Vagina (tissue), 2 donors: ENCODE data around the gene INTS1. TPM values are rescaled to one million over a fixed set of nuclear protein-coding genes. Genes with fewer than 3 reads are reported as not detected.
A peak's percentile ranks its signal among the peaks of the same experiment; 100 is the strongest.
"Not testable (repeated sequence)": the region's sequence is repeated elsewhere in the genome, so short reads cannot be mapped to it uniquely, and the experiment has no call there.

Source experiments
- DNase-seq, 2 donors: peaks; one replicate each; pipeline ENCODE4 v3.0.0-alpha.2; 2017; ENCODE audit errors: extremely low spot score in 2 of 2
- H3K27ac ChIP-seq: fragments of 200-600 bp; sonication (generic); one replicate; pipeline ENCODE4 v1.5.1; 2019
- H3K27me3 ChIP-seq: fragments of 200-600 bp; sonication (generic); one replicate; pipeline ENCODE4 v1.5.1; 2019
- H3K36me3 ChIP-seq, 2 donors: fragments of 200-600 bp; sonication (generic); one replicate each; pipeline ENCODE4 v1.5.1; 2017 to 2019
- H3K4me1 ChIP-seq: fragments of 200-600 bp; sonication (generic); one replicate; pipeline ENCODE4 v1.5.1; 2019
- H3K4me3 ChIP-seq, 2 donors: fragments of 200-600 bp; sonication (generic); 1 replicate in 1 of 2; 2 replicates in 1 of 2; pipeline ENCODE4 v1.5.1; 2016 to 2019
- H3K9me3 ChIP-seq: fragments of 200-600 bp; sonication (generic); one replicate; pipeline ENCODE4 v1.5.1; 2019
- POLR2A ChIP-seq, 2 donors: fragments of 450-650 bp; IDR thresholded peaks; one replicate each; pipeline ENCODE4 v1.6.1; 2017; ENCODE audit warnings: antibody characterized with exemption in 2 of 2, mild to moderate bottlenecking in 2 of 2, moderate library complexity in 2 of 2
- POLR2AphosphoS5 ChIP-seq, 2 donors: sonication (generic); formaldehyde crosslinking; IDR thresholded peaks; one replicate each; pipeline ENCODE4 v1.9.0; 2017; ENCODE audit warnings: antibody characterized with exemption in 2 of 2, mild to moderate bottlenecking in 2 of 2, low read depth in 1 of 2; ENCODE audit not compliant: insufficient read depth in 1 of 2
- intact Hi-C: fragments of 100-400 bp; cut with DNase I; formaldehyde crosslinking; loops from one replicate; pipeline ENCODE4 v1.15.1; 2023
- total RNA-seq: library from RNA; depleted of rRNA; stranded (reverse); fragments of >200 nt; gene quantifications from one replicate; pipeline ENCODE4 v1.2.3, GENCODE V29; 2016
- TF ChIP-seq, protein P1 (sequence below), 3 experiments: fragments of 450-650 bp in 2 of 3; fragments of 200-600 bp in 1 of 3; sonication (generic) in 1 of 3; IDR thresholded peaks; one replicate each; pipeline ENCODE4 v1.5.1; 2017 to 2019; ENCODE audit warnings: antibody characterized with exemption in 3 of 3, mild to moderate bottlenecking in 2 of 3, moderate library complexity in 2 of 3

The INTS1 gene
- total RNA-seq, 1 donor from 2014 or later: 67.3 TPM

DNA sequence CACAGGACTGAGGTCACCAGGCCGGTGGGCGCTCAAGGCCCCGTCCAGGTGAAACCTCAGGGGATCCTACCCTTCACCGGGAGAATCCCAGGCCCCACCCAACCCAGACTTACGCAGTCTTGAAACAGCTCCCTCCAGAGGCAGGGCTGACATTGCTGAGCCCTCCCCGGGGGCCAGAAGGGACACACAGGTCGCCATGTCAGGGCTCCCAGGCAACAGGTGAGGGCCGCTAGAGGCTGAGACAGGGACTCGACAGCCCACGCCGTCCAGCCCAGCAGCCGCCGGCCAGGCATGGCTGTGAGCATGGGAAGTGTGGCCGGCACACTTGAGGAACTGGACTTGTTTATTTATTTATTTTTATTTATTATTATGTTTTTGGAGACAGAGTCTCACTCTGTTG is 55.2 kb downstream of the INTS1 start:
- no peaks in the 10 kb centered on the region for H3K27me3 ChIP-seq
- TF ChIP-seq POLR2AphosphoS5 (IDR thresholded peaks at IDR 0.05; ENCODE audit: insufficient read depth in 1 of 2, low read depth in 1 of 2): no peak
- TF ChIP-seq POLR2A (IDR thresholded peaks at IDR 0.05): no peak
- no peak for DNase-seq
- intact Hi-C loops: no loop called here
- H3K36me3 ChIP-seq: no peaks in the 10 kb centered on the region
- no peaks in the 10 kb centered on the region for H3K9me3 ChIP-seq
- peak overlapping the region; percentile 74 for H3K27ac ChIP-seq
- H3K4me3 ChIP-seq: no peak overlapping the region
- H3K4me1 ChIP-seq: peaks cover 68% of the 10 kb centered on the region

DNA sequence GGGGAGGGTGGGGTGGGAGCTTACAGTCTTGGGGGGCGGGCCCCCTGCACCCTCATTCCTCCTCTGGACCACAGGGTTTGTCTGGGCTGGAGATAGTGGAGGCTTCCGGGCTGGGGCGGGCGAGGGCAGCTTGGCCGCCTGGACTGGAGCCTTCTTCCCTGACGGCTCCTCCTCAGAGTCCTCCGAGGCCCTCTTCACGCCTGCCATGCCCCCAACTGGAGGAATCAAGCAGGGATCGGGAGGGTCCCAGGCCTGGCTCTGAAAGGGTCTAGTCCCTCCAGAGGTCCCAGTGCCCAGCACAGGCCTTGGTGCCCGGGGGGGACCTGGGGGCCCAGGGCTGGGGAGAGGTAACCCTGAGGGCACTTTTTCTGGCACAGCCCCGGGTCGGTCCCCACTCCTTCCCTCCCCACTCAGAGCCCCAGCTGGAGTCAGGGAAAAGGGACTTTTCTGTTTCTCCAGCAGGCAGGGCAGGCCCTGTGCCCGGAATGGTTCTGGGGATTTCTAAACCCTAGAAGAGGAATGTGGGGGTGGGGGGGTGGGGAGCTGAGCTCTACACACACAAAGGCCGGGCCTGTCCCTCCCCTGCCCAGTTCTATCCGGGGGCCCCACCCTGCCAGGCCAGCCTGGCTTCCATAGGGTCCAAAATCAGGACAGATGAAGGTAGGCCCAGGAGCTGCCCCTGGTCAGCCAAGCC is 56.5 kb downstream of the INTS1 start:
- TF ChIP-seq, protein P1, sequence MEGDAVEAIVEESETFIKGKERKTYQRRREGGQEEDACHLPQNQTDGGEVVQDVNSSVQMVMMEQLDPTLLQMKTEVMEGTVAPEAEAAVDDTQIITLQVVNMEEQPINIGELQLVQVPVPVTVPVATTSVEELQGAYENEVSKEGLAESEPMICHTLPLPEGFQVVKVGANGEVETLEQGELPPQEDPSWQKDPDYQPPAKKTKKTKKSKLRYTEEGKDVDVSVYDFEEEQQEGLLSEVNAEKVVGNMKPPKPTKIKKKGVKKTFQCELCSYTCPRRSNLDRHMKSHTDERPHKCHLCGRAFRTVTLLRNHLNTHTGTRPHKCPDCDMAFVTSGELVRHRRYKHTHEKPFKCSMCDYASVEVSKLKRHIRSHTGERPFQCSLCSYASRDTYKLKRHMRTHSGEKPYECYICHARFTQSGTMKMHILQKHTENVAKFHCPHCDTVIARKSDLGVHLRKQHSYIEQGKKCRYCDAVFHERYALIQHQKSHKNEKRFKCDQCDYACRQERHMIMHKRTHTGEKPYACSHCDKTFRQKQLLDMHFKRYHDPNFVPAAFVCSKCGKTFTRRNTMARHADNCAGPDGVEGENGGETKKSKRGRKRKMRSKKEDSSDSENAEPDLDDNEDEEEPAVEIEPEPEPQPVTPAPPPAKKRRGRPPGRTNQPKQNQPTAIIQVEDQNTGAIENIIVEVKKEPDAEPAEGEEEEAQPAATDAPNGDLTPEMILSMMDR (IDR thresholded peaks at IDR 0.05): no peak
- no peak for TF ChIP-seq POLR2AphosphoS5 (IDR thresholded peaks at IDR 0.05; ENCODE audit: insufficient read depth in 1 of 2, low read depth in 1 of 2)
- TF ChIP-seq POLR2A (IDR thresholded peaks at IDR 0.05): no peak
- H3K4me1 ChIP-seq: peaks cover 55% of the 10 kb centered on the region
- no peaks in the 10 kb centered on the region for H3K36me3 ChIP-seq
- H3K27ac ChIP-seq: peak overlapping the region; percentile 74
- H3K9me3 ChIP-seq: no peaks in the 10 kb centered on the region
- H3K27me3 ChIP-seq: no peaks in the 10 kb centered on the region
- no peak overlapping the region for H3K4me3 ChIP-seq
- no peak for DNase-seq
- intact Hi-C loops: no loop called here

DNA sequence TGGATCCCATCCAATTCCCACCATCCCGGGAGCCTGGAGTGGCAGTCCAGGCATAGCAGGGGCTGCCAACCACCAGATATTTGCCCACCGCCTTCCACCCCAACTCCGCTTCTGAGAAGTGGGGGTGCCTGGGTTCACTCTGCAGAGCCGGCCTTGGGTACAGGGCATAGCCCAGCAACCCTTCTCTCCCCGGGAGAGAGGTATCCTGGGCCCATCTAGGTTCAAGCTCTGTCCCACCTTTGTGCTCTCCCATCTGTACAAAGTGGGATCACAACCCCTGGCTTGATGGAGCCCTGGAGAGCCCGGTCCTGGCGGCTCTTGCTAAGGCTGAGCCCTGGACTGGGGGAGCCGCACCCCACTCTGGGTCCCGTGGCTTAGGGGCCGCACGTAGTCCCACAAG is 57.1 kb downstream of the INTS1 start:
- Histone ChIP-seq H3K4me3 (no peak overlapping the region), H3K4me1 (peaks cover 50% of the 10 kb centered on the region), H3K27ac (peak overlapping the region; percentile 74), H3K36me3 (no peaks in the 10 kb centered on the region), H3K27me3 (no peaks in the 10 kb centered on the region), H3K9me3 (no peaks in the 10 kb centered on the region)
- intact Hi-C loops: no loop called here
- TF ChIP-seq, protein P1 (IDR thresholded peaks at IDR 0.05): no peak
- no peak for TF ChIP-seq POLR2AphosphoS5 (IDR thresholded peaks at IDR 0.05; ENCODE audit: insufficient read depth in 1 of 2, low read depth in 1 of 2)
- TF ChIP-seq POLR2A (IDR thresholded peaks at IDR 0.05): no peak
- DNase-seq: no peak

DNA sequence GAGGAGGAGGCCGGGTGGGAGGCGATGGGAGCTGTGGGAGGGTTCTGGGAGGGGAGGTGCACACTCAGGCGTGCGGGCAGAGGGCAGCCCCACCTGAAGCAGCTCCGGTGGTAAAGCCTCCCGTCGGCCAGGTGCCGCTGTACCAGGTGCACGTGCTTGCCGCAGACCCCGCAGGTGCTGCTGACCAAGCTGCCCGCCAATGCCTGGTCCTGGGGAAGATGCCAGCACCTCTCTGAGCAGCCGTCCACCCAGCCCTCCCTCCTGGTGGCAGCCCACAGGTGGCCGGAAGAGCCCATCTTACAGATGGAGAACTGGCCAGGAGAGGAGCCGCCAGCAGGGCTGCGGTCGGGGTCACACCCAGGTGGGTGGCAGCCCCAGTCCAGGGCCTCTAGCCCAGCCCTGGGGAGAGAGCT is 57.6 kb downstream of the INTS1 start:
- TF ChIP-seq POLR2A (IDR thresholded peaks at IDR 0.05): no peak
- intact Hi-C loops: no loop called here
- Histone ChIP-seq H3K27me3 (no peaks in the 10 kb centered on the region), H3K4me1 (peaks cover 46% of the 10 kb centered on the region), H3K36me3 (no peaks in the 10 kb centered on the region), H3K27ac (peak overlapping the region; percentile 74), H3K4me3 (no peak overlapping the region), H3K9me3 (no peaks in the 10 kb centered on the region)
- DNase-seq: no peak

DNA sequence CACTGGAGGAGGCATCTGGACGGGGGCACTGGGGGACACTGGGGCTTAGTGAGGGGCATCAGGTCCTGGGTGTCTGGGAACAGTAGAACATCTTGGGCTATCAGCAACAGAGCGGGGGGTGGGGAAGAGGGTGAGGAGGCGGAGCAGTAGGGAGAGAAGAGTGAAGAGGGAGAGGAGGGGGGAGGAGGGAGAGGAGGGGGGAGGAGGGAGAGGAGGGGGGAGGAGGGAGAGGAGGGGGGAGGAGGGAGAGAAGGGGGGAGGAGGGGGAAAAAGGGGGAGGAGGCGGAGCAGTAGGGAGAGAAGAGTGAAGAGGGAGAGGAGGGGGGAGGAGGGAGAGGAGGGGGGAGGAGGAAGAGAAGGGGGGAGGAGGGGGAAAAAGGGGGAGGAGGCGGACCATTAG is 58.2 kb downstream of the INTS1 start:
- H3K9me3 ChIP-seq, H3K36me3 ChIP-seq, DNase-seq, H3K27me3 ChIP-seq, H3K27ac ChIP-seq, intact Hi-C loops, H3K4me3 ChIP-seq: not testable (repeated sequence)
- peaks cover 41% of the 10 kb centered on the region for H3K4me1 ChIP-seq

DNA sequence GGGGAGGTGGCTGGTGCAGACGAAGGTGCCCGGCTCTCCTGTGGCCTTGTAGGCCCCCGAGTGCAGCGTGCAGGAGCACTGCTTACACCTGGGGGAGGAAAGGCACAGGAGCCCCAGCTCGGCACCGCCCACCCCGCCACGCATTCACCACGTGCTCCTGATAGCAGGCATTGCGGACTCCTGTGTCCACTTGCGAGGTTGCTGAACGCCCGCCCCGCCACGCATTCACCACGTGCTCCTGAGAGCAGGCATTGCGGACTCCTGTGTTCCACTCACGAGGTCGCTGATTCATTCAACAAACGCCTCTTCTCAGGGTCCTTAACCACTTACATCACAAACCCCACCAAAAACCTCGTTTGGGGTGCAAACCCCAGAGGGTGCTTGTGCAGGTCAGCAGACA is 58.8 kb downstream of the INTS1 start:
- Histone ChIP-seq H3K4me1 (peaks cover 34% of the 10 kb centered on the region), H3K4me3 (no peak overlapping the region), H3K27me3 (no peaks in the 10 kb centered on the region), H3K27ac (no peak overlapping the region), H3K9me3 (no peaks in the 10 kb centered on the region), H3K36me3 (no peaks in the 10 kb centered on the region)
- DNase-seq: no peak
- TF ChIP-seq POLR2A (IDR thresholded peaks at IDR 0.05) (no peak), POLR2AphosphoS5 (IDR thresholded peaks at IDR 0.05; ENCODE audit: insufficient read depth in 1 of 2, low read depth in 1 of 2) (no peak)
- TF ChIP-seq, protein P1 (IDR thresholded peaks at IDR 0.05): no peak
- intact Hi-C loops: no loop called here
